ENCODE results near the gene IGFBP3.

Gene IGFBP3

GRCh38 chr7:45888993-45889366 is 32.1 kb downstream of the IGFBP3 start:
- Histone ChIP-seq H3K4me1 (no peaks in the 10 kb centered on the region), H3K4me2 (ENCODE audit: low read length) (peak overlapping the region; percentile 63), H3K9ac (no peak overlapping the region), H3K79me2 (no peaks in the 10 kb centered on the region), H2AFZ (peak overlapping the region; percentile 56), H3K27me3 (ENCODE audit: control insufficient read depth, insufficient read depth, low read length) (no peaks in the 10 kb centered on the region), H3K27ac (no peak overlapping the region), H3K9me3 (ENCODE audit: control insufficient read depth, low read length) (no peaks in the 10 kb centered on the region), H3K4me3 (ENCODE audit: low read depth, low read length) (no peak overlapping the region), H3K36me3 (ENCODE audit: control insufficient read depth, insufficient read depth, low read length) (no peaks in the 10 kb centered on the region)
- no peak for TF ChIP-seq CTCF (IDR thresholded peaks at IDR 0.05)

GRCh38 chr7:45888185-45888992 is 32.7 kb downstream of the IGFBP3 start, which contains the start of gene IGFBP1:
Gene IGFBP1 (plus strand): TSS chr7:45888488. CDS start chr7:45888653, 165 bp downstream.
- no peaks in the 10 kb centered on the region for H3K4me1 ChIP-seq
- H3K79me2 ChIP-seq, result no peaks in the 10 kb centered on the region
- H3K4me2 ChIP-seq (ENCODE audit: low read length), result peak within 1 kb of the TSS; percentile 63
- no peak within 1 kb of the TSS for H3K4me3 ChIP-seq (ENCODE audit: low read depth, low read length)
- H3K9ac ChIP-seq, result no peak within 1 kb of the TSS
- no peak for TF ChIP-seq CTCF (IDR thresholded peaks at IDR 0.05)
- H3K9me3 ChIP-seq (ENCODE audit: control insufficient read depth, low read length), result no peaks in the 10 kb centered on the region
- no peaks in the 10 kb centered on the region for H3K27me3 ChIP-seq (ENCODE audit: control insufficient read depth, insufficient read depth, low read length)
- peak within 1 kb of the TSS; percentile 56 for H2AFZ ChIP-seq
- H3K36me3 ChIP-seq (ENCODE audit: control insufficient read depth, insufficient read depth, low read length), result no peaks in the 10 kb centered on the region
- H3K27ac ChIP-seq, result no peak within 1 kb of the TSS

GRCh38 chr7:45886931-45887667 is 34.0 kb downstream of the IGFBP3 start:
- TF ChIP-seq CTCF (IDR thresholded peaks at IDR 0.05), result no peak
- Histone ChIP-seq H3K9me3 (ENCODE audit: control insufficient read depth, low read length) (no peaks in the 10 kb centered on the region), H3K36me3 (ENCODE audit: control insufficient read depth, insufficient read depth, low read length) (no peaks in the 10 kb centered on the region), H2AFZ (no peak overlapping the region), H3K9ac (no peak overlapping the region), H3K4me1 (no peaks in the 10 kb centered on the region), H3K4me3 (ENCODE audit: low read depth, low read length) (no peak overlapping the region), H3K79me2 (no peaks in the 10 kb centered on the region), H3K4me2 (ENCODE audit: low read length) (no peak overlapping the region), H3K27ac (no peak overlapping the region), H3K27me3 (ENCODE audit: control insufficient read depth, insufficient read depth, low read length) (no peaks in the 10 kb centered on the region)

GRCh38 chr7:45885264-45885882 is 35.7 kb downstream of the IGFBP3 start:
- H3K9ac ChIP-seq, result no peak overlapping the region
- TF ChIP-seq CTCF (IDR thresholded peaks at IDR 0.05), result no peak
- no peaks in the 10 kb centered on the region for H3K4me1 ChIP-seq
- no peaks in the 10 kb centered on the region for H3K27me3 ChIP-seq (ENCODE audit: control insufficient read depth, insufficient read depth, low read length)
- no peak overlapping the region for H2AFZ ChIP-seq
- H3K4me3 ChIP-seq (ENCODE audit: low read depth, low read length), result no peak overlapping the region
- no peaks in the 10 kb centered on the region for H3K79me2 ChIP-seq
- no peaks in the 10 kb centered on the region for H3K9me3 ChIP-seq (ENCODE audit: control insufficient read depth, low read length)
- no peak overlapping the region for H3K4me2 ChIP-seq (ENCODE audit: low read length)
- H3K36me3 ChIP-seq (ENCODE audit: control insufficient read depth, insufficient read depth, low read length), result no peaks in the 10 kb centered on the region
- H3K27ac ChIP-seq, result no peak overlapping the region
